HG03432 (cell line): ENCODE results near the gene EEIG2.
"Not testable (repeated sequence)": the region's sequence is repeated elsewhere in the genome, so short reads cannot be mapped to it uniquely, and the experiment has no call there.

Source experiments
- ATAC-seq: cut with Tn5 transposase; IDR thresholded peaks from one replicate; pipeline ENCODE4 v1.9.1; 2021; ENCODE audit warnings: mild to moderate bottlenecking, moderate library complexity; ENCODE audit not compliant: unreplicated experiment

EEIG2 gene

DNA sequence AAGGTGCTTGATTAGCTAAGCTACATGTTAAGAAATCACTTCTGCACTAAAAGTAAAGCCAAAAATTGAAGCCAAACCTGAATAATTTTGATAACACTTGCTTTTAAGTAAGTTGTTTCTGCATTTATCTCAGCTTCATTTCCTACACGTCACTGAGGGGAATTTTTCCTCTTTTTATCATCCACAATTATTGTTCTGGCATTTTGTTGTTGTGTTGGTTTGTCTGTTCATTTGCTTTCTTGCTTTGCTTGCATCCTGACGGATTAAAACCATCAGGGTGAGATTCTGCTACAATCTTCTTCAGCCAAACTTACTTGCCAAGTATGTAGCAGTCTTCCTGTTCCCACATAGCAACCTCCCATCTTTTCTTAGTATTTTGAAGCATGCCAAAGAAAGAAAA, 18.0 kb upstream of the EEIG2 start:
- ATAC-seq: no peak

DNA sequence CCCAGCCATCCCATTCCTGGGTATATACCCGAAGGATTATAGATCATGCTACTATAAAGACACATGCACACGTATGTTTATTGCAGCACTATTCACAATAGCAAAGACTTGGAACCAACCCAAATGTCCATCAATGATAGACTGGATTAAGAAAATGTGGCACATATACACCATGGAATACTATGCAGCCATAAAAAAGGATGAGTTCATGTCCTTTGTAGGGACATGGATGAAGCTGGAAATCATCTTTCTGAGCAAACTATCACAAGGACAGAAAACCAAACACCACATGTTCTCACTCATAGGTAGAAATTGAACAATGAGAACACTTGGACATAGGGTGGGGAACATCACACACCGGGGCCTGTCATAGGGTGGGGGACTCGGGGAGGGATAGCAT, 12.4 kb upstream of the EEIG2 start:
- not testable (repeated sequence) for ATAC-seq

DNA sequence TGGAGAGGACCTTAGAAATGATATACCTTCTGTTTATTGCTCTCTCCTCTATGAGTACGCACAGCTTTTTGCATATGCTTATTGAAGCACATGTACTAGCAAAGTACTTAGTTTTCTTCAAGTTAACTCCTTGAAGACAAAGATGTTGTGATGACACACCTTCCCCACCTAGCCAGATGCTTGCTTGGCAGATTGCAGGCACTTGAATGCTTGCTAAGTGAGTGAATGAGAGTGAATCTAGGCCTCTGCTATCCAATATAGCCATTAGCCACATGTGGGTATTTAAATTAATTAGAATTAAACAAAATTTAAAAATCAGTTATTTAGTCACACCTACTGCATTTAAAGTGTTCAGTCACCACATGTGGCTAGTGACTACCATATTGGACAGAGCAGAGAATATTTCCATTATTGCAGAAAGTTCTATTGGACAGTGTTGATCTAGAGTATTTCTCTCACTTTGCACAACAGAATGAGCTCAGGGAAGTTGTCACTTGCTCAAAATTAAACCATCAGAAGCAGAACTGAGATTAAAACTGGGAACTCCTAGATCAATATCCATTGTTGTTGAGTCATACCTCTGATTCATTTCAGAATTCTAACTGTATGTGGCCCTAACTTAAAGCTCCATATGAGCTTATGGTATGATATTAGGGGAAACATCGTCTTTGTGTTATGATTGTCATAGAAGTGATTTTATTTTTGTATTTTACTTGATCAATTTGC, 8.6 kb upstream of the EEIG2 start:
- ATAC-seq: peak; percentile 98

DNA sequence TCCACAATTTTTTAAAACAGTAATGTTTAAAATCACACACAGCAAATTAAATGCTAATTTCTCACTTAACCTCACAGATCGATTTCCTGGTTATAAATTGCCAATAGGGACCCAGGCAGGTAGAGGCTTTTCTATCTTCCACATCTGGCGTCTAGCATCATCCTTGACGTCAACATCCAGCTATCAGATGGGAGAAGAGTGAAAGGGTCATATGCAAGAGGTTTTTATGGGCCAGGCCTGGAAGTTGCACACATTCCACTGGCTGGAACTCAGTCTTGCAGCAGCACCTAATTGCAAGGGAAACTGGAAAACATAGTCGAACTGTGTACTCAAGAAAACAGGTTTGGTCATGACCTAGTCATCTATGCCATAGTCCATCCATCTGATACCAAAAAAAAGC, 6.0 kb upstream of the EEIG2 start:
- ATAC-seq: no peak

DNA sequence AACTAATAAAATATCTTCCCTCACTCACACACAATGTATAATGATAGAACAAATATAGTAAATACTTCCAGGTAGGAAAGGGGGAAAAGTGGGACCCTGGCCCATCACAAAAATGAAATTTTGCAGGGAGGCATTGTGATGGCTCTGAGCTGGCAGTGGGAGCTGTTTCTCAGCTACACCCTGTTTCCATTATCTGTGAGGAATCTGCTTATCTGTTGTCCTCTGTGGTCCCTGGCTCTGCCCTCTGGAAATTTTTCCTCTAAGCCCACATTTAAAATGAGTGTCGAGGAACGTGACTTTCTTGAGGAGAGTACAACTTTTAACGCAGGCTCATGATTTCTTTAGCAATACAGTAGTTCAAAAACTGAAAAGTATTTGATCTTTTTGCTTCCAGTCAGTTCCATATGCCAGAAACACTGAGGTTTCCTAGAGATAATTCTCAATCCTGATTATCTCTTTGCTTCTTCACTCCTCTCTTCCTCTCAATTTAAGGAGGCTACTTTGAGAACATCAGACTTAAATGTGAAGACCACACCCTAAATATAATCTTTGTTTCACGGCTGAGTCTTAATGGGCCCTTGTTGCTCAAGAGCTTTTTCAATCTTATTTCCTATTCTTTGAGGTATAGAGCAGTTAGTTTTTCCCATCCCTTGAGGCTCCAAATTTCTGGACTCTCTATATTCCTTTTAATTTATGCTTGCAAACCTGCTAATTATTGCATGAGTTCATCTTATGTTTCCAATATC, 5.0 kb upstream of the EEIG2 start:
- no peak for ATAC-seq

DNA sequence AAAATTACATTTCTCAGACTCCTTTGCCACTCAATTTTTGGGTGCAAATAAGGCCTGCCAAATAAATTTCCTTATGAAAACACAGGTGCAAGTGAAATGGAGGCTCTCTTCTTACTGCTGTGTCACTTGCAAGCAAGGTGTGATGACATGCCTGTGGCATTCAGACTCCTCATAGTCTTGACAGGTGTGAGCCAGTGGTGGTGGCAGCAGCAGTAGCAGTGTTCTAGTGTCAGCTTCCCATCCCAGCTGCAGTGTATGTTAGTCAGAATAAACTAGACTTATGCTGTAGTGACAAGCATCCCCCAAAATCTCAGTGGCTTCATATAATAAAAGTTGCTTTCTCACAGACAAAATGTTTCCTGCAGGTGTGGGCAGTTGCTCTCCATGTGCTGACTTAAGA, 3.8 kb upstream of the EEIG2 start:
- ATAC-seq: no peak

DNA sequence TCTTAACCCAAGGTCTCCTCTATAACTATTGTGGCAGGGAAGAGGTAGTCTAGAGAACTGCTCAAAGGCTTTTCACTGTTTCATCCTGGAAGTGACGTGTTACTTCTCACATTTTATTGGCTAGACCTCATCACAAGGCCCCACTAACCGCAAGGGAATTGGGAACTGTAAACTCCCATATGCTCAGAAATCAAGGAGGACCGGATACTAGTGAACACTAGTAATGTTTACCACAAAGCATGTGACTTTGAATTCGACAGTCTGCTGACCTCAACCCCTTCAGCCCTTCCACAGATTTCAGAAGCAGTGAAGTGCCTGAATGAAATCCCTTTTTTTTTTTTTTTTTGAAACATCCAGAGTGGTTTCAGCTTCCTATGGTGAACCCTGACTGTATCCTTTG, 3.4 kb upstream of the EEIG2 start:
- no peak for ATAC-seq

DNA sequence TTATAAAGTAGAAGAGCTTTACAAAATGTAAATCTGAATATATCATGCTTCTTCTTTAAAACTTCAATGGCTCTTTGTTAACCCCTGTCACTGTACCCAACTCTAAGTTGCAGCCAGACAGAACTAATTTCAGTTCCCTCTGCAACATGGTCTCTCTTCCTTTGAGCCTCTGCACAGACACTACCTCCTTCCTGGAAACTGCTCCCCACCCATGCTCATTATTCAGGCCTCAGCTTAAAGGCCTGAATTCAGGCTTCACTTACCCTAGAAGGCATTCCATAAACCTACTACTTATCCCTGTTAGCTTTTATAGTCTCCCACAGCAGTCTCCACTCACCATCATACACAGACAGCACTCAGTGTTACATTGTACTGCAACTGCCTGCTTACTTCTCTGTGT, 2.6 kb upstream of the EEIG2 start:
- peak; percentile 27 for ATAC-seq

DNA sequence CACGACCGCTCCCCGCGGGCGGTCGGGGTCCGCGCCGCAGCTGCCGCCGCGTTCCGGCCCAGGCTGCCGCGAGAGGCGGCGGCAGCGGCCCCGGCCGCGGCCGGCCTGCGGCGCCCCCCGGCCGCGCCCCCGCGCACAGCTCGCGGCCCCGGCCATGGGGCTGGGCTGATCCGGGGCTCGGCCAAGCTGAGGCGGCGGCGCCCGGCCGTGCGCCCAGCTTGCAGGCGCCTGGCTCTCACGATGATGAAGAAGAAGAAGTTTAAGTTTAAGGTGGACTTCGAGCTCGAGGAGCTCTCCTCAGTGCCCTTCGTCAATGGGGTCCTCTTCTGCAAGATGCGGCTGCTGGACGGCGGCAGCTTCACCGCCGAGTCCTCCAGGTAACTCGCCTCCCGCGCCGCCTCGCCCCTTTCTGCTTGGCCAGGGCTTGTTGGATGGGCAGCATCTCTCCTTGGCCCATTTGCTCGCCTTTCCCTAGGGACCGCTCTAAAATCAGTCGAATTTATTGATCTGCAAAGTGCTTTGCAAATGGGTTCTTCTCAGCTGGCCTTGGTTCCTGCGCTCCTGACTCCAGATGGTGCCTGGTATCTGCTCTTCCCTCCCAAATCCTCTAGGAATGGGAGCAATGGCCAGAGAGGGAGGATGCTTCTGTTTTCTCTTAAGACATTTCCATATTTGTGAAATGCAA, 431 bp downstream of the EEIG2 start:
- peak; percentile 38 for ATAC-seq

DNA sequence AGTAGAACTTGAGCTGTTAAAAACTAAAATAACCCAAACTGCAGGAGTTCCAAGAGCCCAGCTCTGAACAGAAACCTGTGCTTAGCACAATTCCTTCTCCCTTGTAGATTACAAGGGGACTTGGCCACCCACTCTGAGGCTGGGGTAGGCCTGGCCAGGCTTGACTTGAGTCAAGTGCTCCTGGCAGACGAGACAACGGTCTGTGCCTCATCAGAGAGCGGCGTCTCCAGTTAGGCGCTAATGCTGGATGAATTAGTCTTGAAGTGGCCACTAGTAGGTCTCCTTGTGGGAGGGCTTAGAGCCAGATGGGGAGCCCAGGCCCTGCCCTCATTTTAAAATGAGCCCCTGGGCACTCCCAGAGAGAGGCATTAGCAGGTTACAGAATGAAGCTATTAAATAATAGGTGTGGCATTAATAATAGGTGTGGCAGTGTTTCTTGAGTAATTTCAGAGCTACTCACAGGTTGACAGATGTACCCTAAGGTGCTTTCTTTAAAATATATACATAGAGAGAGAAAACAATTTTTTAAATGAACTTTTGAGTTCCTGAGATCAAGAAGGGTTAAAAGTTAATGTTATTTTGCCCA, 1.1 kb downstream of the EEIG2 start:
- ATAC-seq: peak; percentile 35

DNA sequence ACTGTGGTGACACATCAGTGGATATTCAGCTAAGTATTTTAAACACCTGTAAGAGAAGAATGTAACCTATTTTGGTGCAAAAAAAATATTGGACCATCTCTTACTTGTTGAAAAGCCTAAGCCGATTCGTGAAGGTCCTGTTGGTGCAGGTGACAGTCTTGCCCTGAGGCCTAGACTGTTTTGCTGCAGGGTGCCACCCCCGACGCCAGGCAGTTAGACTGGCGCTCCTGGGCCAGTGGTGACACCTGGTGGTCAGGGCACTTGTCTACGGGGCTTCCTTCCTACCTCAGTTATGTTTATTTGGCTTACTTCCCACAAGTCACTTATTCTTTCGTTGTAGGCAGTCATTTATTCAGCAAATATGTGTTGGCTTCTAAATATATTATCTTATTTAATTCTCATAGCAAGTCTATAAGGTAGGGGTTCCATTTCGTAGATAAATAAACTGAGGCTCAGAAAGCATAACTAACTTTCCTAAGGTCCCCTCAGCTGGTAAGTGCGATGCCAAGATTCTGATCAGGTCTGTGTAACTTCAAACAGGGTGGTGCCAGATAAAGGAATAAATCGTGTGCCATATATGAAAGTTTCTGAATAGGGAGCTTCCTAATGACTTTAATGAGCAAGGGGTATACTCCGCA, 1.9 kb downstream of the EEIG2 start:
- peak; percentile 40 for ATAC-seq

DNA sequence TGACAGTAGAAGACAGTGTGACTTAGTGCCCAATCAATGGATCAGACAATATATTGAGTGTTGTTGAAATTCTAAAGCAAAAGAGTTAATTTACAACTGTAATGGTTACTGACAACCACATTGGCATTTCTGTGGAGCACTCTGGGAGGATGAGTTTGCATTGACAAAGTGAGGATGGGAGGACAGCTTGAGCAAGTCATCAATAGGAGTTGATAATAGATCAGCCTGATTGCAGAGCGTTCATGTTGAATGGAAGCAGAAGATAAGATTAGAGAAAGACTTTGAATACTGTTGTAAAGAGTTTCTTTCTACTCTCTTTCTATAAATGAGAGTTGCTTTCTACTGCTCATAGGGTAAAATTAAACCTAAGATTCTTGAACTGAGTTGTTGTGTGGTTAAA, 3.9 kb downstream of the EEIG2 start:
- ATAC-seq: no peak

DNA sequence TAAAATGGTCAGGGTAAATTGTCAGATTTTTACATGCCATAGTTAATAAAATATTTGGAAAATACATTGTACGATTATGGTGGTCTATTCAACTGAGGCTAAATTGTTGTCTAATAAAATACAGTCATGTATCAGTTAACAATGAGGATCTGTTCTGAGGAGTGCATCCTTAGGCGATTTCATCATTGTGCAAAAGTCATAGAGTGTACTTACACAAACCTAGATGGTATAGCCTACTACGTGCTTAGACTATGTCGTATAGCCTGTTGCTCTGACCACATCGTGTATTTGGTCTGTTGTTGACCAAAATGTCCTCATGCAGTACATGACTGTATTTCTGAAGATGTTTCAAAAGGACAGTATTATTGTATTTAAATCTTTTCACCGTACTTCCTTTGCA, 5.2 kb downstream of the EEIG2 start:
- ATAC-seq: no peak

DNA sequence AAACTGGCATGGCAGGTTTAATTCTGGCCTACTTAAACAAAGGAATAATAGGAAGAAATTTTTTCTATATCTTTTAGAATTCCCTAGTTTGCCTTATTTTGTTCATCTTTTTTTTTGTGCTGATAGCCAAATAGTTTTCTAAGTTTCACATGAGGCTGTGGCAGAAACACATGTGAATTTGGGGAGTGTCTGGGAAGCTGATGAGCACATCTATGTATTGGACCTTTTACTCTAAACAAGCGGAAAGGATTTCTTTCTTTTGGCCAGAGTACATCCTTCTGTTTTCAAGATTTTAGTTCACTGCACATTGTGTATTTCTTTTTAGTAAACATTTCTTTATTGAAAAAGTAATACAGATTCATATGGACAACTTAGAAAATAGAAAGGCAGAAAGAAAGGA, 5.6 kb downstream of the EEIG2 start:
- ATAC-seq: no peak

DNA sequence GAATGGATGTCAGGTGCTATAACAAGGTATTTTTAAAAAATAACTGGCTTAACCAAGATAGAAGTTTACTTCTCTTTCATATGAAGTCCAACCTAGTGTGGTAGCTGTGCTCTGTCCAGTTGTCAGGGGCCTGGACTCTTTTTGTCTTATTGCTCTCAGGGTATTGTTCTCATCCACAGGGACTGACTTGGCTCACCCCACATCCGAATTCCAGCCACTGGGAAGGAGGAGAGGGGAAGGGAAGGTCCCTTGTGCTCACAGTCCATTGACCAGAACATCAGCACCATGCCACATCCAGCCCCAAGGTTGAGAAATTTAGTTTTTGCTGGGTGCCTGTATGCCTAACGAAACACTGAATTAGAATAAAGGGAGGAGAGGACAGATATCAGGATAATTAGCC, 8.7 kb downstream of the EEIG2 start:
- ATAC-seq: no peak

DNA sequence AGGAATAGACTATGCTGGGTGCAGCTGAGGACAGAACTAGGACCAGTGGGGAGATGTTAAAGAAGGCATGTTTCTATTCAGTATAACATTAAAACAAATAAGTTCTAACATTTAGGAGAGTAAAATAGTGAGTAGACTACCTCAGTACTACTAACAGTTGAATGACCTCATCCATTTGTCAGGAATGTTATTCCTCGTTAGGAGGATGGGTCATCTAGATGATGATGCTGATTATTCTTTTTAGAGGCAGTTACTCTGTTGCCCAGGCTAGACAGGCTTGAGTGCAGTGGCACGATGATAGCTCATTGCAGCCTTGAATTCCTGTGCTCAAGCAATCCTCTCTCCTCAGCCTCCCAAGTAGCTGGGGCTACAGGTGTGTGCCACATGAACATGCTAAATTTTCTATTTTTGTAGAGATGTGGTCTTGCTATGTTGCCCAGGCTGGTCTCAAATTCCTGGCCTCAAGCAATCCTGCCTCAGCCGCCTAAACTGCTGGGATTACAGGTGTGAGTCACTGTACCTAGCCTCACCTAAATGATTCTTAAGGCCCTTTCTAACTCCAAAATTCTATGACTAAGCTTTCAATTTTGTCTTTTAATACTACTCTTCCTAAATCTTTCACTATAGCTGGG, 9.3 kb downstream of the EEIG2 start:
- no peak for ATAC-seq

DNA sequence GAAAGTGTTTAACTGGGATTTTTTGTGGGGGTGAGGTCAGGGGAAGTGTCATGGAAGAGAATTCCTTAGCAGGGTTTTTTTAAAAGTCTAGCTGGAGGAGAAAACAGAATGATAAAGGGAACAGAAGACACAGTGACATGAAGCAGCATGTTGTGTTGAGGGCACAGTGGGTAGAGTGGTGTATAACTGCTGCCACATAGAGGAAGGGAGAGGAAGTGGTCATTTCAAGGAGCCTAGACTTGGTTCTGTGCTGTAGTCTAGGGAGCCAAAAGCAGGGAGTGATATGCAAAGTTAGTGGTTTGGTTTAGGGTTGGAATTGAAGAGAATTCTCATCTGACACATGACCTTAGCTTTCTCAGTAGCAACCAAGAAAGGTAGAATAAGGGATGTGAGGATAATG, 10.2 kb downstream of the EEIG2 start:
- ATAC-seq: peak; percentile 100

DNA sequence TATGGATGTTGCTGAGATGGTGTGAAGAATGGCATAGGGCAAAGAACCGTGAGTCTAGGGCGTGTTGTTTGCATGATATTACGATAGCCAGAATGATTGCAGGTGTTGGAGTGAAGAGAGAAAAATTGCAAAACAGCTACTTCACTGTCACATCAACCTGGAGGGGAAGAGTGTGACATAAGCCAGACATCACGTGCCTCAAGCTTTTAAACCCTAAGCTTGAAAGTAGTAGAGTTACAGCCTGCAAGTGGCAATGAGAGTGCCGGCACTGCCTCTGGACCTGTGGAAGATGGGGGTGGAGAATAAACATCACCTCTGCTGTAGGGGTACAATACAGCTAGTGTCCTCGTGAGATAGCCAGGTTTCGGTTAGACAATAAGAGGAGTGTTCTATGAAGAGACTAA, 11.1 kb downstream of the EEIG2 start:
- ATAC-seq: no peak

DNA sequence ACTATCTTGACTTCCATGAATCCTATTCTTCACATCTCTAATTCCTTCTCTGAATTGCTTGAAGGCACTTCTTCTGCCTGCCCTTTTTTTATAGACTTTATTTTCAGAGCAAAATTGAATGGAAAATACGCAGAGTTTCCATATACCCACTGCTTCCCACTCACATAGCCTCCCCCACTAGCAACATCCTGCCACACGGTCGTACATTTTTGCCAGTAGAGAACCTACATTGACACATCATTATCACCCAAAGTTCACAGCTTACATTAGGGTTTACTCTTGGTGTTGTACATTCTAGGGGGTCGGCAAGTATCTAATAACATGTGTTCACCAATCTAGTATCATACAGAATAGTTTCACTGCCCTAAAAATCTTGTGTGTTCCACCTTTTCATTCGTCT, 12.3 kb downstream of the EEIG2 start:
- ATAC-seq: no peak

DNA sequence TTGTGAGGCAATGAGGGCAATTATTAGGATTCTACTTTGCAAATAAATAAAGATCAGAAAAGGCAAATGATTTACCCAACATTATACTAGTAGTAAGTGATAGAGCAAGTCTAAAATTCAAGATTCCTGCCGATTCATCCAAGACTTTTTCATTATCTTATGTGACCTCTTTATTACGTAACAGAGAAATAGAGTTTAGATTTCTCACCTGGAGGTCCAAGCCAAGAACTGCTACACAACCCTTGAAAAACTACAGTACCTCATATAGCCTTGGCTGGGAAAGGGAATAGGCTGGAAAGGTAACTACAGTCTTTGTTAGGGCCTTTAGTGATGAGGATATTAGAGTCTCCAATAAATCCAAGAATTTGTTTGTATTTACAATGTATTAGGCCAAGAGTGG, 13.3 kb downstream of the EEIG2 start:
- ATAC-seq: no peak

DNA sequence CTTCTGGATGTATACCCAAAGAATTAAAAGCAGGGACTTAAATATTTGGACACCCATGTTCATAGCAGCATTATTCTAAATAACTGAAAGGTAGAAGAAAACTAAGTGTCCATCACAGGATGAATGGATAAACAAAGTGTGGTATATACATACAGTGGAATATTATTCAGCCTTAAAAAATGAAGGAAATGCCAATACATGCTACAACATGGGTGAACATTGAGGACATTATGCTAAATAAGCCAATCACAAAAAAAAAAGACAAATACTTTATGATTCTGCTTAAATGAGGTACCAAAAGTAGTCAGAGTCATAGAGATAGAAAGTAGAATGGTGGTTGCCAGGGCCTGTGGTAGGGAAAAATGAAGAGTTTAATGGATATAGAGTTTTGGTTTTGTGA, 14.1 kb downstream of the EEIG2 start:
- no peak for ATAC-seq
